VCaP (cell line): ENCODE data around the gene ZFP64.

Experiments
- H3K27ac ChIP-seq: fragments of 450-650 bp; 2 replicates; pipeline ENCODE4 v1.5.1; 2017
- TF ChIP-seq, protein P1 (sequence below): fragments of 450-650 bp; conservative IDR thresholded peaks from 2 replicates; pipeline ENCODE4 v1.5.1; 2017; ENCODE audit warnings: mild to moderate bottlenecking, moderate library complexity

ZFP64 gene

DNA sequence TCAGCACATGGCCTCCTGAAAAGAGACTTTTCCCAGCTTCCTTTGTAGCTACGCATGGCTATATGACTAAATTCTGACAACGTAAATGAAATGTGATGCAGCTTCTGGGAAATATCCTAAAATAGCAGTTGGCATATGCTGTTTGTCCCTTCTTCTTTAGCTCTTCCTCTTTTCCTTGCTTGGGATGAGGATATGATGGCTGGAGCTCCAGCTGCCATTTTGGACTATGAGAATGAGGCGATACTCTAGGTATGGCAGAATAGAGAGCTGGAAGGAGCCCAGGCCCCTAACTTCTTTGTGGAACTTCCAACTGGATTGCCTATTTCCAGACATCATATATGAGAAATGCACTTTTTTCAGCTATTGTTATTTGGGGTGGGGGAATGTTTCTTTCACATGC lies 5.3 kb upstream of the ZFP64 start:
- TF ChIP-seq, protein P1, sequence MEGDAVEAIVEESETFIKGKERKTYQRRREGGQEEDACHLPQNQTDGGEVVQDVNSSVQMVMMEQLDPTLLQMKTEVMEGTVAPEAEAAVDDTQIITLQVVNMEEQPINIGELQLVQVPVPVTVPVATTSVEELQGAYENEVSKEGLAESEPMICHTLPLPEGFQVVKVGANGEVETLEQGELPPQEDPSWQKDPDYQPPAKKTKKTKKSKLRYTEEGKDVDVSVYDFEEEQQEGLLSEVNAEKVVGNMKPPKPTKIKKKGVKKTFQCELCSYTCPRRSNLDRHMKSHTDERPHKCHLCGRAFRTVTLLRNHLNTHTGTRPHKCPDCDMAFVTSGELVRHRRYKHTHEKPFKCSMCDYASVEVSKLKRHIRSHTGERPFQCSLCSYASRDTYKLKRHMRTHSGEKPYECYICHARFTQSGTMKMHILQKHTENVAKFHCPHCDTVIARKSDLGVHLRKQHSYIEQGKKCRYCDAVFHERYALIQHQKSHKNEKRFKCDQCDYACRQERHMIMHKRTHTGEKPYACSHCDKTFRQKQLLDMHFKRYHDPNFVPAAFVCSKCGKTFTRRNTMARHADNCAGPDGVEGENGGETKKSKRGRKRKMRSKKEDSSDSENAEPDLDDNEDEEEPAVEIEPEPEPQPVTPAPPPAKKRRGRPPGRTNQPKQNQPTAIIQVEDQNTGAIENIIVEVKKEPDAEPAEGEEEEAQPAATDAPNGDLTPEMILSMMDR: no peak
- no peak overlapping the region for H3K27ac ChIP-seq

DNA sequence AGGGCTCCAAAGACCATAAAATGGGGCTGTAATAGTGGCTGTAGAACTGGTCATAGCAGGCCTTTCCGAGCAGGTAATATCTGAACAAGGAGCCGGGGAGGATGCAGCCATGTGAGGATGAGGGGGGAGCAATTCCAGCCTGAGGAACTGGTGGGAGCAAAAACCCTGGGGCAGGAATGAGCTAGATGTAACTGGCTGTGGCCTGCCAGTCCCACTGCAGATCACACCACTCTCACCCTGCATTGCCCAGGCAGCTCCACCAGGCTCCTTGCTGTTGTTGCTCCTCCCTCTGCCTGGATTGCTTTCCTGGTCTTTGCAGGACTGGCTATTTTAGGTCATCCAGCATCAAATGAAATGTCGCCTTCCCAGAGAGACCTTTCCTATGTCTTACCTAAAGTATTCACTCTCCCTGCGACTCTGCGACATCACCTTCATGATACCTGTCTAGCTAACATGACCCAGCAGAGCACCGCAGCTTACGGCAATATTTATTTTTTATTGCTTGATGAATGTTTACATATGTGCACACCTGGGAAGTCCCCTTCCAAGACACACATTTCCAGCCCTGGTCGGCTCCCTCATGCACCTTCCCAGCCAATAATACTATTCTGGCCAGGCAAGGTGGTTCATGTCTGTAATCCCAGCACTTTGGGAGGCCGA lies 2.4 kb upstream of the ZFP64 start:
- TF ChIP-seq, protein P1: no peak
- peak overlapping the region; percentile 19; the same call in 1 of the 2 replicates for H3K27ac ChIP-seq

DNA sequence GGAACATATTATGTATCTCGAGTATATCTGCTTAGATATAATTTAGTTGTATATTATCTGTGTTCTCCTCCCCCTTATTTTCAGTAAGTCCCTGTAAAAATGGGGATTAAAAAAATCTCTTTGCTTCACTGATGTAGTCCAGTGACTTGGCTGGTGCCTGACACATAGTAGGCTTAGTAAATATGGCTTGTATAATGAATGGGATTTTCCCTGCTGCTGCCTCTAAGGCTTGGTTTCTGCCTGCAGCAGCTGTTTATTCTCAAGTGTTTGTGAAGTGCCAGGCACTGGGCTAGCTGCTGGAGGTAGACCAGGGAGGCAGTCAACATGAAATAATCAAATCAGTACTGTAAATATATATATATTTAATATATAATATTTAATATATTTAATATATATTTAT lies 1.6 kb upstream of the ZFP64 start:
- peak overlapping the region; percentile 97 for H3K27ac ChIP-seq
- TF ChIP-seq, protein P1: no peak

DNA sequence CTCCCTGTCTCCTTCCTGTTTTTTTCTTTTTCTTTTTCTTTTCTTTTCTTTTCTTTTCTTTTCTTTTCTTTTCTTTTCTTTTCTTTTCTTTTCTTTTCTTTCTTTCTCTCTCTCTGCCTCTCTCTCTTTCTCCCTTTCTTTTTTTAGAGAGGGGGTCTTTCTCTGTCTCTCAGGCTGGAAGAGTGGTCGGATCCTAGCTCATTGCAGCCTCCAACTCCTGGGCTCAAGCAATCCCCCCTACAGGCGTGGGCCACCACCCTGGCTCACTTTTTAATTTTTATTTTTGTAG lies 1.1 kb upstream of the ZFP64 start:
- H3K27ac ChIP-seq: peak overlapping the region; percentile 97

DNA sequence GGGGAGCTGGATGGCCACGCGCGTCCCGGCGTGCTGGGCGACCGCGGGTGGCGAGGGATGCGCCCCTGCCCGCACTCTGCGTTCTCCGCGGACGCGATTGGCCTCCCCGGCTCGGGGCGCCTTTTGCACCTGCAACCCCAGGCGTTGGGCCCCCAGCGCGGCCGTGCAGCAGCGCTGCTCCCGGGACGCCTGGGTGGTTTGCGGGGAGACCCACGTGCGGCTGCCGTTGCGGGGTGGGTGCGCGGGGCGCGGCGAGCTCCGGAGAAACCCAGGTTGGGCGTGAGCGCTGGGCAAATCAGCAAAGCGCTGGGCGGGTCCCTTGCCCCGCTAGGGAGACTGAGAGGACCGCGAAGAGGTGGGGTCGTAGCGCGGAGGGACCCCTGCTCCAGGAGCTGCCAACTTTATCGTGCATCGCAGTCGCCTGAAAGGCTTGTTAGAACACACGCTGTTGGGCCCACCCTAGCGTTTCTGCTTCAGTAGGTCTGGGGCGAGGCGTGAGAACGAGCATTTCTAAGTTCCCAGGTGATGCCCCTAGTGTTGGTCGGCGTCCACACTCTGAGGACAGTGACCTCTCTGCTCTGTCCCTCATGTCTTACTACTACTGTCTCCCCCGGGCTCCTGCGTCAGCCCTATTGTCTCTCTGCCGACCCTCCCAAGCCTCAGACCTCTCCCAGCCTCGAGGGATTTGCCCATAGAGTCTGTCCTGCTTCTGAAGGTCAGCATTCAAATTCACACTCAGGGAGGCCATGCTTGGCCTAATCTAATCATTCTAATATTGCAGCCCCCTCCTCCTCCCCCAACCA lies 538 bp upstream of the ZFP64 start:
- H3K27ac ChIP-seq: peak overlapping the region; percentile 97
- TF ChIP-seq, protein P1: peak; percentile 64

DNA sequence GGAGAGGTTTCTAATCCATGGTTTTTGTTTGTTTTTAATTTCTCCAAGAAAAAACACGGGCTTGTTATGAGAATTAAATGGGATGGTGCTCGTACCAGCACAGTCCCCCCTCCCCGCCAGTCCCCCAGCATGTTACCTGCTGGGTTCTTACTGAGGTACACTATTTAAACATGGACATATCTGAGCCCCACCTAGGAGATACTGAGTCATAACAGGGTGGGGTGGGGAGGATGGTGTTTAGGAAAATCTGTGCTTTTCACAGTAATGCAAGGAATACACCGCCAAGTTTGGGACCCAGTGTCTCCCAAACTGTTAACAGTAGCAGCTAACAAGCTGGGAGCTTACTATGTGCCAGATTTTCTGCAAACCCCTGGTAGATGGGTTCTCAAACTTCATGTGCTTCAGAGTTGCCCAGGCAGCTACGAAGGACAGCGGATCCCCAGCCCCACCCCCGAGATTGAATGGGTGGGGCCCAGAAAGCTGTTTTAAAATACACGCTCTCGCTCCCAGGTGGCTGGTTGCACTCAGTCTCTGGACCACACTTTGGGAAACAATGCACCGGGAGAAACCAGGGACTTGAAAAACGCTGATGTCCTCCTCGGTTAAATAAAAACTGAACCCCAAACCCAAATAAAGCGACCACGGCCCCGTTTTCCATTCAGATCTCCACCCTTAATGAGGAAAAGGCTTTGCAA lies 995 bp downstream of the ZFP64 start:
- TF ChIP-seq, protein P1: no peak
- peak overlapping the region; percentile 97 for H3K27ac ChIP-seq

DNA sequence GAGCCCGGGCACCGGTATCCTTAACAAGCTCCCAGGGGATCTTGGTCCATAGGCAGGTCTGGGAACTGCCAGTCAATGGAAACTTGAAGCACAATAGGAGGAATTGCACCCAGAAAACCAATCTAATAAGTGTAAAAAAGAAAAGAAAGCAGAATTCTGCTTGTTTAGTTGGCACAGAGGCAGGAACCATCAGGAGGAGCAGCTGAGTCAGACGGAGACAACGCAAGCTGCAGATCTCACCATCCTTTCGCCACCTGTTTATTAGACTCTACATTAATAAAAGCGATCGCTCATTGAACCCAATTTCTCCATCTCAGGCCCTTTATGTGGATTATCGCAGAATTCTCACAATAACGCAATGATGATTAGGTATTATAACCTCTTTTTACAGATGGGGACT lies 9.8 kb downstream of the ZFP64 start:
- H3K27ac ChIP-seq: no peak overlapping the region
- TF ChIP-seq, protein P1: no peak
